K562 (cell line): Measurements from ENCODE around the gene CRADD. TPM values are rescaled to one million over a fixed set of nuclear protein-coding genes. Genes with fewer than 3 reads are reported as not detected.
A peak's percentile ranks its signal among the peaks of the same experiment; 100 is the strongest.

ENCODE experiments used
- CBX5 ChIP-seq: IDR thresholded peaks from 2 replicates; pipeline ENCODE4 v1.6.1; 2014; ENCODE audit warnings: low read depth, borderline replicate concordance
- ETV6 ChIP-seq, 3 experiments: fragments of 150-350 bp in 1 of 3; sonication (generic) in 1 of 3; formaldehyde crosslinking in 1 of 3; IDR thresholded peaks; 2 replicates each; pipeline versions ENCODE4 v1.6.1 to v1.8.0; 2014 to 2022; ENCODE audit warnings: borderline replicate concordance in 2 of 3, low read depth in 2 of 3, antibody characterized with exemption in 1 of 3, low read length in 1 of 3, mild to moderate bottlenecking in 1 of 3, missing genetic modification reagents in 1 of 3
- ILF3 ChIP-seq: fragments of 450-650 bp; IDR thresholded peaks from 2 replicates; pipeline ENCODE4 v1.6.1; 2018; ENCODE audit warnings: antibody characterized with exemption, mild to moderate bottlenecking, moderate library complexity, borderline replicate concordance
- KDM1A ChIP-seq, 2 experiments: fragments of 450-650 bp; IDR thresholded peaks; 2 replicates each; pipeline ENCODE4 v1.6.1; 2016; ENCODE audit warnings: mild to moderate bottlenecking in 2 of 2
- KLF10 ChIP-seq: fragments of 250-450 bp; sonication (Bioruptor Pico); IDR thresholded peaks from 2 replicates; pipeline ENCODE4 v1.6.1; 2021; ENCODE audit warnings: matching md5 sums
- KLF13 ChIP-seq: fragments of 450-650 bp; IDR thresholded peaks from 2 replicates; pipeline ENCODE4 v1.6.1; 2016; ENCODE audit warnings: missing genetic modification characterization, low read depth, mild to moderate bottlenecking, missing compliant biosample characterization, moderate library complexity, borderline replicate concordance
- MBD1 ChIP-seq: fragments of 250-450 bp; sonication (Bioruptor Pico); IDR thresholded peaks from 2 replicates; pipeline ENCODE4 v1.8.0; 2022; ENCODE audit warnings: inconsistent platforms
- NCOA4 ChIP-seq: fragments of 450-650 bp; IDR thresholded peaks from 2 replicates; pipeline ENCODE4 v1.6.1; 2018; ENCODE audit warnings: mild to moderate bottlenecking; ENCODE audit not compliant: partially characterized antibody
- NR2F6 ChIP-seq: fragments of 450-650 bp; formaldehyde crosslinking; IDR thresholded peaks from 2 replicates; pipeline ENCODE4 v1.4.0; 2020; ENCODE audit warnings: mild to moderate bottlenecking
- RBFOX2 ChIP-seq: fragments of 200-400 bp; formaldehyde crosslinking; IDR thresholded peaks from 2 replicates; pipeline ENCODE4 v1.6.1; 2017; ENCODE audit warnings: low read depth, mild to moderate bottlenecking, low read length, moderate library complexity
- RCOR1 ChIP-seq, 2 experiments: IDR thresholded peaks; 2 replicates each; pipeline ENCODE4 v1.6.1; 2012; ENCODE audit warnings: low read depth in 2 of 2, low read length in 2 of 2, borderline replicate concordance in 1 of 2, improper control_type of control experiment in 1 of 2
- SIRT6 ChIP-seq: IDR thresholded peaks from one replicate; pipeline ENCODE4 v1.6.1; 2012; ENCODE audit warnings: low read depth, mild to moderate bottlenecking, control low read depth, inconsistent platforms, low read length, moderate library complexity
- SLC30A9 ChIP-seq: fragments of 250-450 bp; sonication (Bioruptor Pico); IDR thresholded peaks from 2 replicates; pipeline ENCODE4 v1.8.0; 2022; ENCODE audit warnings: mild to moderate bottlenecking, moderate library complexity
- SPI1 ChIP-seq: IDR thresholded peaks from 2 replicates; pipeline ENCODE4 v1.6.1; 2011; ENCODE audit warnings: low read depth, low read length, control low read depth, borderline replicate concordance
- TAL1 ChIP-seq: fragments of 450-650 bp; IDR thresholded peaks from 2 replicates; pipeline ENCODE4 v1.6.1; 2016; ENCODE audit warnings: mild to moderate bottlenecking
- TEAD2 ChIP-seq: fragments of 450-650 bp; IDR thresholded peaks from 2 replicates; pipeline ENCODE4 v1.6.1; 2016; ENCODE audit warnings: missing genetic modification characterization, control low read depth, missing compliant biosample characterization
- polyA plus RNA-seq, 8 experiments: library from polyadenylated mRNA; depleted of rRNA in 4 of 8; stranded (reverse) in 5 of 8; unstranded in 3 of 8; fragments of >200 nt; fragmentation: Nextera tagmentation in 2 of 8; fragmentation: Illumina TruSeq in 1 of 8; extraction: Ambion mirVana in 2 of 8; extraction: Trizol in 1 of 8; gene quantifications; 2 replicates each; pipeline versions ENCODE4 v1.2.1 to v1.2.3, GENCODE V29; 2011 to 2014; ENCODE audit warnings: inconsistent platforms in 1 of 8, missing spikeins in 1 of 8
- total RNA-seq, 7 experiments: library from RNA; depleted of rRNA in 6 of 7; stranded (reverse); fragments of >200 nt in 6 of 7; fragmentation: Illumina TruSeq in 2 of 7; extraction: Trizol in 2 of 7; gene quantifications; 2 replicates each; pipeline versions ENCODE4 v1.2.1 to v1.2.3, GENCODE V29; 2011 to 2021; ENCODE audit warnings: low replicate concordance in 1 of 7
- TF ChIP-seq, protein P1 (sequence below): fragments of 250-450 bp; sonication (Bioruptor Pico); IDR thresholded peaks from 2 replicates; pipeline ENCODE4 v1.4.0; 2020; ENCODE audit warnings: borderline replicate concordance
- TF ChIP-seq, protein P2 (sequence below): sonication (generic); formaldehyde crosslinking; IDR thresholded peaks from 2 replicates; pipeline ENCODE4 v1.8.0; 2023; ENCODE audit warnings: mild to moderate bottlenecking, missing genetic modification reagents
- TF ChIP-seq, protein P3 (sequence below): fragments of 250-450 bp; sonication (Bioruptor Pico); IDR thresholded peaks from 2 replicates; pipeline ENCODE4 v1.5.0; 2021; ENCODE audit warnings: mild to moderate bottlenecking, moderate library complexity

CRADD gene
- total and polyA plus RNA-seq, 9 of the 15 experiments (the other 6 are each of a cell fraction or from before 2014, with no cell fraction given): 20.5 to 41.1 (median 25.9) TPM

- peak in 1 of 2 experiments; percentile 75; a peak in 2 of 4 replicates for TF ChIP-seq ETV6 (IDR thresholded peaks at IDR 0.05; ENCODE audit: borderline replicate concordance in 1 of 2, low read depth in 2 of 2, low read length in 1 of 2)
- TF ChIP-seq ETV6 (CRISPR knock-in tag; IDR thresholded peaks at IDR 0.05; ENCODE audit: borderline replicate concordance): no peak
- TF ChIP-seq RCOR1 (IDR thresholded peaks at IDR 0.05; ENCODE audit: borderline replicate concordance in 1 of 2, low read depth in 2 of 2, low read length in 2 of 2): 0 out of 4 replicates have a peak, but pooled peaks of 1 of the 2 experiments have one; percentile 28
- TF ChIP-seq KLF10 (CRISPR knock-in tag): no peak
- no peak for TF ChIP-seq RBFOX2
- TF ChIP-seq, protein P1, sequence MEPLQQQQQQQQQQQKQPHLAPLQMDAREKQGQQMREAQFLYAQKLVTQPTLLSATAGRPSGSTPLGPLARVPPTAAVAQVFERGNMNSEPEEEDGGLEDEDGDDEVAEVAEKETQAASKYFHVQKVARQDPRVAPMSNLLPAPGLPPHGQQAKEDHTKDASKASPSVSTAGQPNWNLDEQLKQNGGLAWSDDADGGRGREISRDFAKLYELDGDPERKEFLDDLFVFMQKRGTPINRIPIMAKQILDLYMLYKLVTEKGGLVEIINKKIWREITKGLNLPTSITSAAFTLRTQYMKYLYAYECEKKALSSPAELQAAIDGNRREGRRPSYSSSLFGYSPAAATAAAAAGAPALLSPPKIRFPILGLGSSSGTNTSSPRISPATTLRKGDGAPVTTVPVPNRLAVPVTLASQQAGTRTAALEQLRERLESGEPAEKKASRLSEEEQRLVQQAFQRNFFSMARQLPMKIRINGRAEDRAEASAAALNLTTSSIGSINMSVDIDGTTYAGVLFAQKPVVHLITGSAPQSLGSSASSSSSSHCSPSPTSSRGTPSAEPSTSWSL (CRISPR knock-in tag): no peak
- TF ChIP-seq, protein P2, sequence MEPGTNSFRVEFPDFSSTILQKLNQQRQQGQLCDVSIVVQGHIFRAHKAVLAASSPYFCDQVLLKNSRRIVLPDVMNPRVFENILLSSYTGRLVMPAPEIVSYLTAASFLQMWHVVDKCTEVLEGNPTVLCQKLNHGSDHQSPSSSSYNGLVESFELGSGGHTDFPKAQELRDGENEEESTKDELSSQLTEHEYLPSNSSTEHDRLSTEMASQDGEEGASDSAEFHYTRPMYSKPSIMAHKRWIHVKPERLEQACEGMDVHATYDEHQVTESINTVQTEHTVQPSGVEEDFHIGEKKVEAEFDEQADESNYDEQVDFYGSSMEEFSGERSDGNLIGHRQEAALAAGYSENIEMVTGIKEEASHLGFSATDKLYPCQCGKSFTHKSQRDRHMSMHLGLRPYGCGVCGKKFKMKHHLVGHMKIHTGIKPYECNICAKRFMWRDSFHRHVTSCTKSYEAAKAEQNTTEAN: 0 out of 2 replicates have a peak, but pooled peaks have one; percentile 24
- peak; percentile 56; the same call in 1 of the 2 replicates for TF ChIP-seq SPI1
- no peak for TF ChIP-seq CBX5
- TF ChIP-seq NR2F6: no peak
- no peak for TF ChIP-seq TAL1
- TF ChIP-seq NCOA4: no peak
- TF ChIP-seq TEAD2 (tag): no peak
- no peak for TF ChIP-seq ILF3
- no peak for TF ChIP-seq KLF13 (tag)
- no peak for TF ChIP-seq SIRT6
- TF ChIP-seq KDM1A (IDR thresholded peaks at IDR 0.05): 0 out of 4 replicates have a peak, but pooled peaks of 1 of the 2 experiments have one; percentile 8
- TF ChIP-seq SLC30A9 (CRISPR knock-in tag): no peak
- TF ChIP-seq MBD1 (CRISPR knock-in tag): no peak
- TF ChIP-seq, protein P3, sequence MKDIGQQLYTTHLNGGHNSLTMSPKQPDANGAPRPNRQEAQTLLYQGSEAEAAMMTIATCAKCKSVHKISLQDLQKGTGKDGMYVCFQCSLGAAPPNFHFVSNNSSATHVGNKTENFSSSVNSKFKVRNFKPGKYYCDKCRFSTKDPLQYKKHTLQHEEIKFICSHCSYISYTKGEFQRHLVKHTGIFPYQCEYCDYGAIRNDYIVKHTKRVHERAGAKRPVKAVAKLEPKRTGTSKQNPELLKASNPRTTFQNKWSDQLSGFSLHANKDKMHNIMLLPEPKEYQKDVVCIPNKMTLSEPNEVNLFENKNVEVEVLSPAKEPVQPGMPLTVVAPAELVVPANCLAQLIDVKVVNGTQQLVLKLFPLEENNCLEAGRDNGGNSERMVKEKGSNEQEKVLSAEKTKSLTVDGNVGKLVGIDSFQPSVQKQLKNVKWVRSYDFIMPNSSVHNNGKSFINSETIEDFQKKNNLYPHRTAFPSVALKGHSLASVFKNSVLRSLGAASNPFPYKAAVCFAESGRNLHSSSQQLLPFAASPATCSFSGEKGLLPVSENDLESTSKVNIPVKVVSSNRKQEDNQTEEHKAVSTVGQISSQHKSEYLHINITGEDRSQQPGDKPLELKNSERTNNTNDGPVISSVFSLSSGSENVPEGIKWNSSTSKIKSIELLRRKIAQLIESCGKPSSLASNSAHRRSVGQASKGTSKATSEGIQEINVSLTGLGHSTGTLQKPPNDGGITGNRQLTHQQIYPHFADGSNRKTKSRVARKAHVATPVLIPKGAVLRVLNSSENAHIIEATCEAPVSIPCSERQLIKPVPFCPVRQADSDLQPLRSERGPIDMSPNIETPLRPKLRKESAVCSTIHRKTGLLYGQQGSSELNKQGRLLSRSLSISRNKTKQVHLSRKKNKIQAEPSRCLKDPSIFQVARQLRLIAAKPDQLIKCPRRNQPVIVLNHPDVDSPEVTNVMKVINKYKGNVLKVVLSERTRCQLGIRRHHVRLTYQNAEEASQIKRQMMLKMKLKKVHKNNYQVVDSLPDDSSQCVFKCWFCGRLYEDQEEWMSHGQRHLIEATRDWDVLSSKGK (CRISPR knock-in tag): no peak
Measured at GRCh38 chr12:93848523-93849101, 171.4 kb downstream of the CRADD start (continued).
